Stimulated activated CD8-positive, alpha-beta memory T cell treated with anti-CD3 and anti-CD28 coated beads, Interleukin-7, amount 100 ng/mL, for 48 hours (primary cell): ENCODE data around the gene BRAP.
"Not testable (repeated sequence)": the region's sequence is repeated elsewhere in the genome, so short reads cannot be mapped to it uniquely, and the experiment has no call there.

ENCODE experiments used
- DNase-seq, 2 donors: peaks; one replicate each; pipeline ENCODE4 v3.0.0-alpha.2; 2020; ENCODE audit warnings: low read depth in 1 of 2; ENCODE audit errors: extremely low read depth in 1 of 2

Gene BRAP

GRCh38 chr12:111684485-111685198 is 1.1 kb downstream of the BRAP start:
- not testable (repeated sequence) for DNase-seq

GRCh38 chr12:111677186-111677585 is 8.6 kb downstream of the BRAP start:
- no peak for DNase-seq

GRCh38 chr12:111673503-111673902 is 12.3 kb downstream of the BRAP start:
- no peak for DNase-seq

- no peak for DNase-seq
These were observed 12.9 kb downstream of the BRAP start for GRCh38 chr12:111672822-111673381.

- DNase-seq: no peak
These were observed 20.5 kb downstream of the BRAP start for GRCh38 chr12:111664961-111665865.

GRCh38 chr12:111664499-111664898 is 21.3 kb downstream of the BRAP start:
- no peak for DNase-seq

GRCh38 chr12:111656016-111656415 is 29.7 kb downstream of the BRAP start:
- DNase-seq: no peak

GRCh38 chr12:111655356-111655755 is 30.4 kb downstream of the BRAP start:
- no peak for DNase-seq

- DNase-seq: no peak
These were observed 32.2 kb downstream of the BRAP start for GRCh38 chr12:111653596-111653995.

GRCh38 chr12:111652530-111652929 is 33.2 kb downstream of the BRAP start:
- not testable (repeated sequence) for DNase-seq

GRCh38 chr12:111650912-111651311 is 34.8 kb downstream of the BRAP start:
- no peak for DNase-seq

GRCh38 chr12:111645433-111645832 is 40.3 kb downstream of the BRAP start:
- DNase-seq: no peak

GRCh38 chr12:111643427-111643826 is 42.3 kb downstream of the BRAP start:
- no peak for DNase-seq

- no peak for DNase-seq
These were observed 42.9 kb downstream of the BRAP start for GRCh38 chr12:111642681-111643426.

GRCh38 chr12:111640506-111640905 is 45.2 kb downstream of the BRAP start:
- no peak for DNase-seq

- no peak for DNase-seq
These were observed 47.2 kb downstream of the BRAP start for GRCh38 chr12:111638556-111638955.

- DNase-seq: no peak
These were observed 49.4 kb downstream of the BRAP start for GRCh38 chr12:111636209-111636945.

GRCh38 chr12:111635524-111635923 is 50.2 kb downstream of the BRAP start:
- no peak for DNase-seq

GRCh38 chr12:111628505-111629260 is 57.1 kb downstream of the BRAP start:
- no peak for DNase-seq

- DNase-seq: no peak
These were observed 59.5 kb downstream of the BRAP start for GRCh38 chr12:111626230-111626629.
